ENCODE measurements around the gene TIGAR. TPM values are rescaled to one million over a fixed set of nuclear protein-coding genes. Genes with fewer than 3 reads are reported as not detected.

Gene TIGAR, protein sequence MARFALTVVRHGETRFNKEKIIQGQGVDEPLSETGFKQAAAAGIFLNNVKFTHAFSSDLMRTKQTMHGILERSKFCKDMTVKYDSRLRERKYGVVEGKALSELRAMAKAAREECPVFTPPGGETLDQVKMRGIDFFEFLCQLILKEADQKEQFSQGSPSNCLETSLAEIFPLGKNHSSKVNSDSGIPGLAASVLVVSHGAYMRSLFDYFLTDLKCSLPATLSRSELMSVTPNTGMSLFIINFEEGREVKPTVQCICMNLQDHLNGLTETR
- 17.2 and 51.5 TPM in 2 replicates for total RNA-seq (ENCODE audit: low replicate concordance)
- long read RNA-seq, transcript TIGAR-201 (6 exons, 2,782 nt) = major isoform, 214 of 268 reads
- long read RNA-seq, partial matches to known transcripts = 1 of 268 reads
- long read RNA-seq, other reads (novel, unspliced or antisense) = 53 of 268 reads

- no peaks in the 10 kb centered on the region for H3K27me3 Mint-ChIP-seq
- no peaks in the 10 kb centered on the region for H3K9me3 Mint-ChIP-seq
- H3K4me3 Mint-ChIP-seq = peak within 1 kb of the TSS; percentile 92
- peak within 1 kb of the TSS; percentile 97 for H3K27ac Mint-ChIP-seq
- peaks cover 5% of the 10 kb centered on the region for H3K4me1 Mint-ChIP-seq (ENCODE audit: unreplicated experiment)
- peak; percentile 97 for DNase-seq (ENCODE audit: extremely low spot score, unreplicated experiment)
- peaks cover 15% of the 10 kb centered on the region for H3K36me3 Mint-ChIP-seq
- TF ChIP-seq, protein P1, sequence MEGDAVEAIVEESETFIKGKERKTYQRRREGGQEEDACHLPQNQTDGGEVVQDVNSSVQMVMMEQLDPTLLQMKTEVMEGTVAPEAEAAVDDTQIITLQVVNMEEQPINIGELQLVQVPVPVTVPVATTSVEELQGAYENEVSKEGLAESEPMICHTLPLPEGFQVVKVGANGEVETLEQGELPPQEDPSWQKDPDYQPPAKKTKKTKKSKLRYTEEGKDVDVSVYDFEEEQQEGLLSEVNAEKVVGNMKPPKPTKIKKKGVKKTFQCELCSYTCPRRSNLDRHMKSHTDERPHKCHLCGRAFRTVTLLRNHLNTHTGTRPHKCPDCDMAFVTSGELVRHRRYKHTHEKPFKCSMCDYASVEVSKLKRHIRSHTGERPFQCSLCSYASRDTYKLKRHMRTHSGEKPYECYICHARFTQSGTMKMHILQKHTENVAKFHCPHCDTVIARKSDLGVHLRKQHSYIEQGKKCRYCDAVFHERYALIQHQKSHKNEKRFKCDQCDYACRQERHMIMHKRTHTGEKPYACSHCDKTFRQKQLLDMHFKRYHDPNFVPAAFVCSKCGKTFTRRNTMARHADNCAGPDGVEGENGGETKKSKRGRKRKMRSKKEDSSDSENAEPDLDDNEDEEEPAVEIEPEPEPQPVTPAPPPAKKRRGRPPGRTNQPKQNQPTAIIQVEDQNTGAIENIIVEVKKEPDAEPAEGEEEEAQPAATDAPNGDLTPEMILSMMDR (conservative IDR thresholded peaks at IDR 0.05) = no peak
Observed at GRCh38 chr12:4320853-4321701, at the start of gene TIGAR. TIGAR (plus strand) TSS chr12:4321213; CDS start chr12:4321272, 59 bp downstream.

DNA sequence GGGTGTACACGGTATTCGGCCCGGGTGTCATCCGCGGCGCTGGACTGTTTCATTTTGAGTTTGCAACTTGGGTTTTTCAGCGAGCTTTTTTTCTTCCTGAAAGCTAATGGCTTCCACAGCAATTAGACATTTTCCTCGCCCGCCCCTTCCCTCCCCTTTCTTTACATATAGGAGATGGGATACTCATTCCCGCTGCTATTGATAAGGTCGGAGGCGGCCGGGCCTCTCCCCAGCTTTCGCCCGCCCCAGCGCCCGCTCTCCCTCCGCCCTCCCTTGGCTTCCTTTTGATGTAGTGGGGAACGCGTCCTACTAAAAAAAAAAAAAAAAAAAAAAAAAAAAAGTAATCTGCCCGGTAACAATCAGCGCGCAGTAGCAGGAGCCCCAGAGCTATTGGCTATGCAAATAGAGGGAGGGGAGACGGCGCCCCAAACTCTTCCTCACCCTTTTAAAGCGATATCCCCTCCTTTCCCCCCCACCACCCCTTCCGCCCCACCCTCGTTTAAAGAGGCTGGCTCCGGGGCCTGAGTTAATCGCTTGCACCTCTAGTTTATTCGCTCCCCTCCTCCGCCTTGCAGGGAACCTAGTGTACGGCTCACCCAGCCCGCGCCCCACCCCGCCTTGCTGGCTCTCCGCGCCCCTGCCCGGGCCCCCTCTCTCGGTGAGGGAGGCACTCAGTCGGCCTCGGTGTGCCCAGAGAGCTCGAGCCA, 49.1 kb upstream of the TIGAR start:
- DNase-seq (ENCODE audit: extremely low spot score, unreplicated experiment) = peak; percentile 87
- peaks cover 15% of the 10 kb centered on the region for H3K4me1 Mint-ChIP-seq (ENCODE audit: unreplicated experiment)
- H3K4me3 Mint-ChIP-seq = peak overlapping the region; percentile 96
- TF ChIP-seq, protein P1 (conservative IDR thresholded peaks at IDR 0.05) = no peak
- H3K27me3 Mint-ChIP-seq = peaks cover 53% of the 10 kb centered on the region
- H3K9me3 Mint-ChIP-seq = no peaks in the 10 kb centered on the region
- peak overlapping the region; percentile 93 for H3K27ac Mint-ChIP-seq
- H3K36me3 Mint-ChIP-seq = peaks cover 11% of the 10 kb centered on the region

GRCh38 chr12:4272424-4273272, 48.4 kb upstream of the TIGAR start:
- peaks cover 20% of the 10 kb centered on the region for H3K4me1 Mint-ChIP-seq (ENCODE audit: unreplicated experiment)
- peak; percentile 79 for DNase-seq (ENCODE audit: extremely low spot score, unreplicated experiment)
- H3K27me3 Mint-ChIP-seq = peaks cover 48% of the 10 kb centered on the region

DNA sequence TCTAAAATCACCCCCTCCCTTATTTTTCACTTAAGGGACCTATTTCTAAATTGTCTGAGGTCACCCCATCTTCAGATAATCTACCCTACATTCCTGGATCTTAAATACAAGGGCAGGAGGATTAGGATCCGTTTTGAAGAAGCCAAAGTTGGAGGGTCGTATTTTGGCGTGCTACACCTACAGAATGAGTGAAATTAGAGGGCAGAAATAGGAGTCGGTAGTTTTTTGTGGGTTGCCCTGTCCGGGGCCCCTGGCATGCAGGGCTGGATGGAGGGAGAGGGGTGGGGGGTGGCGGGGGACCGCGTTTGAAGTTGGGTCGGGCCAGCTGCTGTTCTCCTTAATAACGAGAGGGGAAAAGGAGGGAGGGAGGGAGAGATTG, 47.8 kb upstream of the TIGAR start:
- H3K4me3 Mint-ChIP-seq = peak overlapping the region; percentile 96
- TF ChIP-seq, protein P1 (conservative IDR thresholded peaks at IDR 0.05) = no peak
- peaks cover 25% of the 10 kb centered on the region for H3K4me1 Mint-ChIP-seq (ENCODE audit: unreplicated experiment)
- DNase-seq (ENCODE audit: extremely low spot score, unreplicated experiment) = no peak
- peak overlapping the region; percentile 85 for H3K27ac Mint-ChIP-seq
- H3K9me3 Mint-ChIP-seq = no peaks in the 10 kb centered on the region
- H3K36me3 Mint-ChIP-seq = peaks cover 20% of the 10 kb centered on the region
- peaks cover 42% of the 10 kb centered on the region for H3K27me3 Mint-ChIP-seq

More at GRCh38 chr12:4272424-4273272, 48.4 kb upstream of the TIGAR start:
- Mint-ChIP-seq H3K4me3 (peak overlapping the region; percentile 96), H3K27ac (peak overlapping the region; percentile 93), H3K36me3 (peaks cover 15% of the 10 kb centered on the region), H3K9me3 (no peaks in the 10 kb centered on the region)
- TF ChIP-seq, protein P1 (conservative IDR thresholded peaks at IDR 0.05) = no peak
